GM18498 (cell line): ENCODE data around the gene LPP.
A peak's percentile ranks its signal among the peaks of the same experiment; 100 is the strongest.

Experiments
- ATAC-seq: cut with Tn5 transposase; IDR thresholded peaks from one replicate; pipeline ENCODE4 v1.9.1; 2021; ENCODE audit warnings: mild to moderate bottlenecking, moderate library complexity; ENCODE audit not compliant: unreplicated experiment

LPP gene

DNA sequence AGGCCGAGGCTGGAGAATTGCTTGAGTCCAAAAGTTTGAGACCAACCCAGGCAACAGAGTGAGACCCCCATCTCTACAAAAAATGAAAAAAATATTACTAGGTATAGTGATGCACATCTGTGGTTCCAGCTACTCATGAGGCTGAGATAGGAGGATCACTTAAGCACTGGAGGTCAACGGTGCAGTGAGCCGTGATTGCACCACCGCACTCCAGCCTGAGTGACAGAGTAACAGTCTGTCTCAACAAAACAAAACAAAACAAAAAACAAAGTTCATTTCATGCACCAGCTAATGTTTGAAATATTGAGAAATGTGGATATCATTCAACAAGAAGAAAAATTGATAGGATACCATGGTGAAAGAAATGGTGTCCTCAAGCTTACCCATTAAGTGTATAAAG lies 567.4 kb downstream of the LPP start:
- ATAC-seq: no peak

DNA sequence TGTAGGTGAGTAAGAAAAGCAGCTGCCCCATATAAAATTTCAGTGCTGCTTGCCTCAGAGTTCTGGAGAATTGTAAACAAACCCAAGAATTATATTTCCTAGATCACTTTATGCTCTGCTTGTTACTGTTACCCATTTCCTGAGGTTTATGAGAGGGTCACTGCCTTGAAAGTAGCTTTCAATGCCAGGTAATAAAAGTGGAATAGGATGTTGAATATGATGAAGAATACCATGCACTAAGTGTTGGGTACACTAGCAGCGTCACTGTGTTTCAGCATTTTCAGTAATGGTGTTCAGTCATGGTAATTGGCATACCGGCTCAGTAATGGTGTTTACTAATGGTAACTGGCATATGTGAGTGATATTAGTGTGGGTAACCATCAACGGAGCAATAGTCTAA lies 568.0 kb downstream of the LPP start:
- no peak for ATAC-seq

DNA sequence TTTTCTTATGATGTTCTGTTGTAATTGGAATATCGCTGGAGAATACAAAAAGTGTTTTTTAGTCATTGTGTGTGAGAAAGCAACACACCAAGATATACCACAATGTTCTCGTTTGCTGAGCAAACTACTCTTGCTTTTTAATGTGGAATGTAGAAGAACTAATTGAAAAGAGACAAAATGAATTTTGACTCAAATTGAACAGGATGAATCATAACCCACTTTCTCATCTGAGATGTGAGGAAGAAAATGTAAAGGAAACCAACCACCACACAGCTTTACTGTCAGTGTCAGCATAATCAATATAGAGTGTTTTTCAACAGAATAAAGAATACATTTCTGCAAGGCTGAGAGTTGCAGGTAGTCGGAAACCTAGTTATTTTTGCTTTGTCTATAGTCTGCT lies 569.0 kb downstream of the LPP start:
- no peak for ATAC-seq

DNA sequence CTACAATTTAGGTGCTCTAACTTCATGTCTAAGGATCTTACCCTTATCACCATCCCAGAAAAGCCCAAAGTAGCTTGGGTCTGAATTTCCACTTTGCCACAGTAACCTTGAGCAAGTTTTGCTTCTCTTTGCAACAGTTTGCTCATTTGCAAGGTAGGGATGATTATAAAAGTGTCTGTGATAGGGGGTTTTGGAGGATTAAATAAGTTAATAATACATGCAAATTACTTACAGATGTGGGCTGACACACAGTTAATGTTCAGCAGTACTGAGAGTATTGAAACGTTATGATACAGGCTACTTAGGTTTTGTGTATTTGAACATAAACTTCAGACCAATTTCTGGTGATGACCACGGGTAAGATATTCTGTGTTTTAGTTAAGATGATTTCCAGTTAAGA lies 573.1 kb downstream of the LPP start:
- ATAC-seq: no peak

DNA sequence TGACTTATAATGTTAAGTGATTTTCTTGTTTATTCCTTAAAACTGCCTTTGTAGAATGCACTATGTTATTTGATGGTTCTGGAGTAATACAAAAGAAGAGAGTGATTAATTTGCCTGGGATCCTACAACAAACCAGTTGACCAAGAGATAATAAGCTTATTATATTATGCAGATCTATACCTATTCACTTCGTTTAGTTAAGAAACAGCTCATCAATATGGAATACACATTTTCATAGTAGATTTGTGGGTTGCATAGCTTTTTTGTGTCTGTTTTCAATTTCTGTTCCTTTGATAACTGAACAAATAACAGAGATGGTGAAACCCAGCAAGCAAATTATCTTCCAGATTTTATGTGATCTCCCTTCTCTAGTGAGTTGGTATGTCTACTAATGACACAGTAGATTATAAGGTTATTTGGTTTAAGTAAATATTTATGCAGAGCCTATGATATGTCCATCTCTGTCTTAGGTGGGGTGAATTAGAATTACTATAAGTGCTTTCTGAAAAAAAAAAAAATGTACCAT lies 574.5 kb downstream of the LPP start:
- no peak for ATAC-seq

DNA sequence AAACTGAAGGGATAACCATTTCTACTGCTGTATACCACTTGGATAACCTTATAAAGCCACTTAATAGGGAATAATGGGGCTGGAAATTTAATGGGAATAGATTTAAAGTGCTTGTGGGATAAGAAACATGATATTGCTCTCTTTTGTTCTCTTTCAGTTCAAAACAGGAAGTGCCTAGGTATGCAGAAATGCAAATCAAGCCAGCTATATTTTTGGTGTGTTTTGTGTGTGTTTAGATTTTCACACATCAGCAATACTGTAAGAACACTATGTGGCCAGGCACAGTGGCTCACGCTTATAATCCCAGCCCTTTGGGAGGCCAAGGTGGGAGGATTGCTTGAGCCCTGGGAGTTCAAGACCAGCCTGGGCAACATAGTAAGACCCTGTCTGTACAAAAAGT lies 575.5 kb downstream of the LPP start:
- peak; percentile 45 for ATAC-seq

DNA sequence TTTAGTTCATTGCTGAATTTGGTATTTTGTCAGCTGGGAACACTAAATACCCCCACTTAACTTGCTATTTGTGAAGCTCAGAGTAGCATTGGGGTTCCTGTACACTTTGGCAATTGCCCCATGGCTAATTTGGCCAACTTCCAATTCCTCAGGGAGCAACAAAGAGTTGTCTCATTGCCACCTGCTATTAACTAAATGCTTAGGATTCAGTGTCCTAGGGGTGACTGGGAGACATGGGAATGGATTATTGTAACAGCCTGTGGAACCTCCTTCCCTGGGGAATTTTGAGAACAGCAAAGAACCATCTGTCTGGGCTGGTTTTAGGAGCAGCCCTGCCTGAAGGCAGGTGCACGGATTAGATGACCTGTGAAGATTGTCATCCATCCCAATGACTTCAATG lies 580.4 kb downstream of the LPP start:
- ATAC-seq: no peak

DNA sequence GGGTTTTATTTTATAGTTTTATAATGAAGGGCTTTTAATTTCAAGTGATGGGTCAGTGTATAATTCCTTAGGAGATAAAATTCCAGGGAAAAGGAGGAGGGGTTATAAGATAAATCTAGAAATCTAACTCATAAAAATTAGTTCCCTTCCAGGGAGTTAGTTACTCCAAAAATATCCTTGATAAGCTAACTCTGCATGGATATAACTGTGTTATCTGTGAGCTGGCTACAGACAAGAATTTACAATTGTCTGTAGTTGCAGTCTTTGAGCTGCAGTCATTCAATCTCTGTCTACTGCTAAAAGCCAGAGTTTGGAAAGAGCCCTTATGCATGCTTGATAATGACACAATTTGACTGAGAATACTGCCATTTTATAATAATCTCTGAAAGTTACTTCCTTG lies 585.6 kb downstream of the LPP start:
- ATAC-seq: no peak

DNA sequence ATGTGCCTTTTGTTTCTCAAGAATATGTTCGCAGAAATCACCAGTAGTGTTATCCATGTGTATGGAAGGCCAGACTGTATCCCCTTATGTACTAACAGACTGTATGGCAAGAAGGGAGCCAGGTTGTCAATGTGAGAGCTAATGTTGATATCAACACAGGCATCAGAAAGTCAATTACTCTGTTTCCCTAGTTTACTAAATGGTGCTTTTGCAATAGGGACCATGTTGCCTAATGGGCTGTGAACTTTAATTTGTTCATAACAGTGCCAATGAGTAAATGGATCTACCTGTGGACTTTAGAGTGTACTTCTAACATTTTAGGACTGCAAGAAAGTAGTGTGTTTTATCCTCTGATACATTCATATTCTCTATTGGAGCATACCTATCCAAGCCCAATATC lies 586.1 kb downstream of the LPP start:
- no peak for ATAC-seq

DNA sequence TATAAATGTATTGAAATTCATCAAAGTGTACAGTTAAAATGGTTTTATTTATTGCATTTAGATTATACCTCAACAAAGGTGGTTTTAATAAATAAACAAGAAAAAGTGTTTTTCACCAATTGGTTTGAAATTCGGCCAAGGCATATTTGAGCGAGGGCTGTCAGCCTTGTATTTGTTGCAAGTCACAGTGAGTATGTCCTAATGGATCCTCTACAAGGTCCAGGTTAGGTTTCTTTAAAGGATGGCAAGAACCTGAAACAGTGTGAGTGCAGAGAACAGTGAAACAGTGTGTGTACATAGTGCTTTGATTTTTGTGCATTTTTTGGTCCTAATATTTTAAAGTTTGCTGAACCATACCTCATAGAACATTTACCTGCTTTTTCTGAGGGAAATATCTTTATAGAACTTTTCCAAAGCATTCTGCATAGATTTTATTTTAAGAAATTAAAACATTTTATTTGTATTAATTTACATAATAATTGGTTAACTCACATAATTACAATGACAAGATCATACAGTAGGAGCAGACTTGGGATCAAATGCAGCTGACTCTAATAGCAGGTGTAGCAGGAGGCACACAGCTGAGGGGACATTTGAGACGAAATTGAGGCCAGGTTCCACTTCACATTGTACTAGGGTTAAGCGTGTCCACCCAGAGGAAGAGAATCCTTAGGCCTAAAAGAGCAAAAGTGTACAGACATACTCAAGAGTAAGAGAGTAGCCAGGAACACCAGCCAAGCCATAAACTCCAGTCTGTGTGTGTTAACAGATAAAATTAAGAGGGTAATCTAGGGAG lies 589.0 kb downstream of the LPP start:
- no peak for ATAC-seq

DNA sequence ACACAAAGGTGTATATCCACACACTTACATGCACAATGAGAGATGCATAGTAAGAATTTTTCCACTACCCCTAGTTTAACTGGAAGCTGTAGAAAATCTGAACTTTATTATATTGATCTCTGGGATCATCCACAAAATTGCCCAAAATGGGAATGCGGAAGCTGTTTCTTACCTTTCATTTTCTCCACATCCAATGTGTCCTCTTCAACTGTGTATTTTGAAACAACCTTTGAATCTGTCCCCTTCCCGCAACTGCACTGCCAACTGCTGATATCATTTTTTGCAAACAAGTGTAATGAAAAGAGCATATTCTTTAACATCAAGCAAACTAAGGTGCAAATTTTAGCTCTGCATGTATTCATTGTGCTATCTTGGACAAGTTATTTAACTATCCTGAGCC lies 590.2 kb downstream of the LPP start:
- ATAC-seq: no peak

DNA sequence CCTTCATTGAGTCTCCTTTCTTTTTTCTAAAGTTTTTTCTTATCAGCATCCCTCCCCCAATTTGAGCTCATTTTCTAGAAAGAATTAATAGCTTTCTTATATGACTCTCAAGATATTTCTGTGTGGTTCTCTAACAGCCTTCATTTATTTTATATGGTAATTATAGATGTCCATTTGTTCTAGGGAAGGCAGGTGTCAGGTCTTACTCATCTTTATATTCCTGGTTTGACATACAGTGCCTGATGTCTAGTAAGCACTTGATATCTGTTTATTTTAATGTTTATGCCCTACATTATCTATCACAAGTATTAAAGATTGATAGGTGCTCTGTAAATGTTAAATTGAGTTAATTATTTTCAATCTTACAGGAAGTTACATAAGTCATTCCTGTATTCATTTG lies 591.1 kb downstream of the LPP start:
- no peak for ATAC-seq

DNA sequence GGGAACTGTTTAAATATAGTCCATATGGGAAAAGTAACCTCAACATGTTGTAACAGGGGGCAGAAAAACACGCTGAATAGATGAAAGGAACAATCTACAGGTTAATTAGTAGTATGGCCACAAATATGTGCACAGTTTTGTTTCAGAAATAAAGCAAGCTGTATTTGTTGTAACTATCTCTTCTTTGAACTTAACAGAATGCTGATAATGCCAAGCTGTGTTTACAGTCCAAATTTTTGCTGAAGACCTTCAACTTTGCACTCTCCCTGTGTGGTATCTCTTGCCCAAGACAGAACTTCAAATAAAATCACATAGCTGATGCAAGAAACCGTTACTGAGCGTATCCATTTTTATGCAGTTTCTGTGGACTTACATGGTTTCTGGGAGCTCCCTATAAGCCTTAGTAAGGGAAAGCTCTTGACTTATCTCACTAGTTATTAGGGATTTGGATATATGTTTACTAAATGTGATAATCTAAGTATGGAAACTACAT lies 592.4 kb downstream of the LPP start:
- no peak for ATAC-seq

DNA sequence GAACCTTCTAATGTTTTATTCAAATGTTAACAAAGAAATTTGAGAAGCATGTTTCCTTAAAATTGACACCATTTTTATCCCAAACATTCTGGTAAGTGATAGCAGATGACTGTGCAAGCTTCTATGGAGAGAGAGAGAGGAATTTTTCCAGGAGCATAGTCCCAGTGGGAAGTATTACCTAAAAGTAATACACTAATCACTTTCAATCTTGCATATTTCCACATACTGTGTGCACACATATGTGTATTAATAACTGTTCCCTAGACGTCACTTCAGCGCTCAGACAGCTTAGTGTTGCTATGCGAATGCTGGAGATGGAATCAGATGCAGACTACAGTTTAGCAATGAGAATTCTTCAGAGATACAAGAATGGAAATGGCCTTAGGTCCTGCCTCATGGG lies 593.5 kb downstream of the LPP start:
- no peak for ATAC-seq

DNA sequence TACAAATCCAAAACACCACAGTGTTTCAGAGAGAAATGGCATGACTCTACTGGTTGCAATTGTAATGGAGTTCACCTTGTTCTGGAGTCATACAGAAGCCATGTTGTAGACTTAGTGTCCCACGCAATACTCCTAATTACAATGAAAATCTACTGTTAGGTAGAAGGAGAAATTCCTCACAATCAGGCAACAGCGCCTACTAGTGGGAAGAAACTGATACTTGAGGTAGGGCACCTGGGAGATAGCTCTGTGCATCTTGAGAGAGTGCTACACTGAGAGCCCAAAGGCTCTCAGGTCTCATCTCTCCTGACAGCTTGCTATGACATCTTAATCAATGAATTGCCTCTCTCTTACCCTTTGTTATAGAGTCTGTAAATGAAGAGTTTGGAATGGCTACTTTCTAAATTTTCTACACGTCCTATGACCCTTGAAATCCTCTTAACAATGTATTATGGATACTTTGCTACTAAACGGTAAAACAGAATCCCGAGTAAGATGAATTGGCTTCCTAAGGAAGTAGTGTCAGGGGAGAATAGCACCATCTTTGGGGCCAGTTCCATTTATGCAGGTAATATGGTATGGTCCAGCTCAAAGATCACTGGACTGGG lies 595.2 kb downstream of the LPP start:
- ATAC-seq: no peak

DNA sequence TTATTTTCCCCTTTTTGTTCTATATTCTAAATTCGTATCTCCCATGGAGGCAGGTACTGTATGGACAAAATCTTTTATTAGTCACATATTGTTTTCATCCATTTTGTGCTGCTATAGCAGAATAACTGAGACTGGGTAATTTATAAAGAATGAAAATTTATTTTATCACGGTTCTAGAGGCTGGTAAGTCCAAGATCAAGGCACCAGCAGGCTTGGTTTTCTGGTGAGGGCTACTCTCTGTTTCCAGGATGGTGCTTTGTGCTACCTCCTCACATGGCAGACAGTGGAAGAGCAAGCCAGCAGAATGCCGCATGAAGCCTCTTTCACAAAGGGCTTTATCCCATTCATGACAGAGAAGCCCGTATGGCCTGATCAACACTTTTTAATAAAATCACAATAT lies 595.9 kb downstream of the LPP start:
- ATAC-seq: no peak

DNA sequence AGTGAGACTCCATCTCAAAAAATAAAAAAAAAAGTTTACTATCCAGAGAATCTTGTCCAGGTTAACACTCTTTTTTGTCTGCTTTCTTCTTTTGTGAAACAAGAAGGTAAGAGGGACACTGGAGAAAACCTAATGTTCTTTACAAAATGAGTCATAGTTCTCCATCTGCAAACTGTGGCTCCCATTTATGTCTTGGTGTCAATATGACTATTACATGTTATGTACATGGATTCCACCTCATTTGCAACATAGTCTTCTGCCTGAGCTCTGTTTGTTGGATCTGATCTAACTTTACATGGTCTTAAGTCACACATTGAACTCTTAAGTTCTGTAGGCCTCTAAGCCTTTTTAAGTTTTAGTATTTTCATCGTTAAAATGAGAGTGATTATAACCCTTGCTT lies 596.7 kb downstream of the LPP start:
- no peak for ATAC-seq

DNA sequence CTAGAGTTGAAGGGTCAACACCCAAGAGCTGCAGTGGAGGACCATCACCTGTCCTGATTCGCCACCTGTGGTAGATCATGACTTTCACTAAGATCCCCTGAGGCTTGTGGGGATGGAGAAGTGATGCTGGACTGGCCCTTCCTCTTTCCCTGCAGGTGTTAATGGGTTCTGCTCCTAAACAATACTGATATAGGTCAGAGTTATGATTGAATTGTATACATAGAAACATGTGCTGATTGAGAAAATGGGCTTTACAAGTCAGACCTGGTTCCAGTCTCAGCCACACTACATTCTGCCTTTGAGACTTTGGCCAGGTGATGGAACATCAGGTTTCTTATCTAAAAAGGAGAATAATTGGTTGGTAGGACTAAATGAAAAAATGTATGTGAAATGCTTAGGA lies 598.9 kb downstream of the LPP start:
- ATAC-seq: no peak

DNA sequence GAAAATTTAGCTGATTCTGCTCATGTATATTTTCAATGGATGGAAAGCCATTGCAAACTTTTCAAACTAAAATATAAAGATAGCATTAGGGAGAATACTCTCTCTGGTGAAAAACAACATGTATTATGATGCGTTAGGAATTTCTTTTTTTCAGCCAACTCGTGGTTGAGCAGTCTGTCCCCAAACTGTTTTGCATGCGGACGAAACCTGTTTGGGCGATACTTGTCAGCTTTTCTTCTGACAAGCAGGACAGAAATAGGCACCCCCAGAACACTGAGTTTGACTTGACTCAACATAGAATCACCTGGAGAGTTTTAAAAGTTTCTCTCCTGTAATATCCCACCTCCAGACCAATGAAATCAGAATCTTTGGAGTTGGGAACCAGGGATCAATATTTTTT lies 600.3 kb downstream of the LPP start:
- ATAC-seq: peak; percentile 63

DNA sequence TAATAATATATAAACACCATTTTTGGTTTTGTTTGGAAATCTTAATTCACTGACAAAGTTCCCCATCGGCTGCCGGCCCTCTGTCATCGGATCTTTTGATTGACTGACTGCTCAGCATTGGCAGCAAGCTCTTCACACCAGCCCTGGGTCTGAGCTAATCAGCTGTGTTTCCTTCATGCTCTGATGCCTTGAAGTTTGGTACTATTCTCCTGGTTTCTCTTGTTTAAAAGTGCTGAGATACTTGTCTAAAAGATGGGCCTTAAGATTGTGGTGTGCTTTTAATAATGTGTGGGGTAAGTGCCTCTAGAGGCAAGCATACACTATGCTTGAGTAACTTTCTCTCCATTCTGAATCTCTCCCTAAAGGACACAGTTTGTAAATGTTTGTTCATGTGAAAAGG lies 602.3 kb downstream of the LPP start:
- ATAC-seq: no peak

DNA sequence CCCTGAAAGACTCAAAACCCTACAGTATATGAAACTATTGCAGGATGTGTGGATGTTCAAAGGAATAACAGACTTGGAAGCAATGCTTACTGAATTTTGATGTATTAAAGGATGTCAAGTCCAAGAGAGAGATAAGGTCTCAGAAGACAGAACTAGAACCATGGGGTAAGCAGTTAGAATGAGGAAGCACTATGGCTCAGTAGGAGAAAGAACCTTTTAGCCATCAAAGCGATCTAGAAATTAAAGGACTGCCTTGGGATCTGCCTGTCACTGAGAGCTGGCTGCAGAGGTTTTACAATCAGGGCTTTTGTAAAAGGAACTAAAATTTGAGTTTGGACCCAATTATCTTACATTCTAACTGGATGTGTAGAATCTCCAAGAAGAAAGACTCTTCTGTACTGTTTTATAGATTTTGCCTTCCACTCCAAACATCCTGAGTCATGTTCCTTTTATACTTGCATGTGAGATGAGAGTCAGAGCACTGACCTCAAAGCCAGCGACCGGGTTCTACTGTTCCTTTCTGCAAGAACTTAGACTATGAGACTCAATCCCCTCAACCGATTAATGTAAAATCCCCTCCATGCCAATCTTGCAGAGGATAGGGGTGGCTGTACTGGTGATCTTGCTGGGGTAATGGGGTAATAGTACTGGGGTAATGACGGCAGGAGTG lies 605.5 kb downstream of the LPP start:
- ATAC-seq: no peak

DNA sequence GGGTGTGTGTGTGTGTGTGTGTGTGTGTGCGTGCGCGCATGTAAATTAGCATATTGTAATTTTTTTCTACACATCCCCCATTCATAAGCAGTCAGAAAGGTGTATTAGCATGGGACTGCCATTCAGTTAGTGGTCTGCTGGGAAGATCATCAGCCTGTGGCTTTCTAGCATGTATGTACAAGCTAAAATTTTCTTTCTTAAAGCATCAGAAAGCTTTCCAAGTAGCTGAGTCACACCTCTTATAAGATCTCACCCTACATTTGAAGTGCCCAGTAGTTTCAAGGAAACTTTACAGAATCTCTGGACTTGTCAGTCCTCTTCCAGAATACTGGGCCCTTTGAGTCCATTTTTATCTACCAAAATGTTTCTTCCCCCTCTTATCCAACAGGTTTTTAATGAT lies 606.5 kb downstream of the LPP start:
- ATAC-seq: no peak
